ENCODE data around the gene MED31.
"Not testable (repeated sequence)": the region's sequence is repeated elsewhere in the genome, so short reads cannot be mapped to it uniquely, and the experiment has no call there.

Gene MED31

GRCh38 chr17:6596511-6596910, 54.9 kb downstream of the MED31 start:
- TF ChIP-seq, protein P1, sequence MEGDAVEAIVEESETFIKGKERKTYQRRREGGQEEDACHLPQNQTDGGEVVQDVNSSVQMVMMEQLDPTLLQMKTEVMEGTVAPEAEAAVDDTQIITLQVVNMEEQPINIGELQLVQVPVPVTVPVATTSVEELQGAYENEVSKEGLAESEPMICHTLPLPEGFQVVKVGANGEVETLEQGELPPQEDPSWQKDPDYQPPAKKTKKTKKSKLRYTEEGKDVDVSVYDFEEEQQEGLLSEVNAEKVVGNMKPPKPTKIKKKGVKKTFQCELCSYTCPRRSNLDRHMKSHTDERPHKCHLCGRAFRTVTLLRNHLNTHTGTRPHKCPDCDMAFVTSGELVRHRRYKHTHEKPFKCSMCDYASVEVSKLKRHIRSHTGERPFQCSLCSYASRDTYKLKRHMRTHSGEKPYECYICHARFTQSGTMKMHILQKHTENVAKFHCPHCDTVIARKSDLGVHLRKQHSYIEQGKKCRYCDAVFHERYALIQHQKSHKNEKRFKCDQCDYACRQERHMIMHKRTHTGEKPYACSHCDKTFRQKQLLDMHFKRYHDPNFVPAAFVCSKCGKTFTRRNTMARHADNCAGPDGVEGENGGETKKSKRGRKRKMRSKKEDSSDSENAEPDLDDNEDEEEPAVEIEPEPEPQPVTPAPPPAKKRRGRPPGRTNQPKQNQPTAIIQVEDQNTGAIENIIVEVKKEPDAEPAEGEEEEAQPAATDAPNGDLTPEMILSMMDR (IDR thresholded peaks at IDR 0.05; ENCODE audit: extremely low read depth, insufficient read depth, missing control alignments) = no peak
- in situ Hi-C loops (cut with MboI; ENCODE audit: low pct_unique_long_range_greater_than_20kb, low sequenced_read_pairs, unreplicated experiment) = no loop called here
- DNase-seq (ENCODE audit: low spot score) = no peak

GRCh38 chr17:6596081-6596480, 55.3 kb downstream of the MED31 start:
- in situ Hi-C loops (cut with MboI; ENCODE audit: low pct_unique_long_range_greater_than_20kb, low sequenced_read_pairs, unreplicated experiment) = no loop called here
- DNase-seq (ENCODE audit: low spot score) = no peak
- TF ChIP-seq, protein P1 (IDR thresholded peaks at IDR 0.05; ENCODE audit: extremely low read depth, insufficient read depth, missing control alignments) = no peak

GRCh38 chr17:6593371-6593770, 58.0 kb downstream of the MED31 start:
- DNase-seq (ENCODE audit: low spot score); in situ Hi-C loops (cut with MboI; ENCODE audit: low pct_unique_long_range_greater_than_20kb, low sequenced_read_pairs, unreplicated experiment): not testable (repeated sequence)

Data from GM13977 (cell line).